CD4-positive, alpha-beta T cell (primary cell): Measurements from ENCODE around the gene CD300LF. TPM values are rescaled to one million over a fixed set of nuclear protein-coding genes. Genes with fewer than 3 reads are reported as not detected.

Experiments
- ATAC-seq: fragments of 200-7000 bp; cut with Tn5 transposase; one replicate; pipeline ENCODE4 v1.10.0; 2022; ENCODE audit warnings: mild to moderate bottlenecking; ENCODE audit not compliant: poor library complexity
- CTCF ChIA-PET: fragments of 350-600 bp; sonication (Branson Sonifier 250); formaldehyde crosslinking; loops from one replicate; lab custom pipeline; 2021; ENCODE audit warnings: antibody characterized with exemption, inconsistent platforms; lab: Charles Lee
- POLR2A ChIA-PET: fragments of 350-600 bp; sonication (Branson Sonifier 250); formaldehyde crosslinking; loops from one replicate; lab custom pipeline; 2021; ENCODE audit warnings: antibody characterized with exemption, inconsistent platforms; lab: Charles Lee
- DNase-seq, 14 experiments: peaks; one replicate each; pipeline ENCODE4 v3.0.0-alpha.2; 2013 to 2020; ENCODE audit warnings: mixed read lengths in 2 of 14
- H3K27ac ChIP-seq, 2 donors: one replicate each; pipeline versions ENCODE4 v1.5.1 to v1.7.0; 2013; ENCODE audit warnings: low read length in 2 of 2, low read depth in 1 of 2, mild to moderate bottlenecking in 1 of 2
- H3K27me3 ChIP-seq, 2 experiments: 1 replicate in 1 of 2; 2 replicates in 1 of 2; pipeline versions ENCODE4 v1.6.1 to v1.7.0; 2013; ENCODE audit warnings: low read length in 2 of 2, control low read depth in 1 of 2, mild to moderate bottlenecking in 1 of 2, moderate library complexity in 1 of 2; ENCODE audit not compliant: insufficient read depth in 2 of 2, control insufficient read depth in 1 of 2
- H3K36me3 ChIP-seq: one replicate; pipeline ENCODE4 v1.6.1; 2013; ENCODE audit warnings: low read length, control low read depth; ENCODE audit not compliant: insufficient read depth
- H3K4me1 ChIP-seq: one replicate; pipeline ENCODE4 v1.6.1; 2013; ENCODE audit warnings: low read length, control low read depth; ENCODE audit not compliant: insufficient read depth
- H3K4me3 ChIP-seq: one replicate; pipeline ENCODE4 v1.5.1; 2013; ENCODE audit warnings: mild to moderate bottlenecking, low read length, moderate library complexity
- H3K9me3 ChIP-seq, 2 experiments: 1 replicate in 1 of 2; 2 replicates in 1 of 2; pipeline versions ENCODE4 v1.6.1 to v1.7.0; 2013; ENCODE audit warnings: low read length in 2 of 2, mild to moderate bottlenecking in 2 of 2, control low read depth in 1 of 2, moderate library complexity in 1 of 2; ENCODE audit not compliant: control insufficient read depth in 1 of 2, insufficient read depth in 1 of 2
- H3K27ac Mint-ChIP-seq: one replicate; pipeline ENCODE4 v1.8.0; 2020; ENCODE audit warnings: mixed read lengths
- H3K27me3 Mint-ChIP-seq: one replicate; pipeline ENCODE4 v1.8.0; 2021; ENCODE audit warnings: mixed read lengths
- H3K36me3 Mint-ChIP-seq: one replicate; pipeline ENCODE4 v1.8.0; 2021; ENCODE audit warnings: low read depth, mixed read lengths
- H3K4me1 Mint-ChIP-seq: one replicate; pipeline ENCODE4 v1.8.0; 2021; ENCODE audit warnings: low read depth, mixed read lengths
- H3K4me3 Mint-ChIP-seq: one replicate; pipeline ENCODE4 v1.8.0; 2020; ENCODE audit warnings: mild to moderate bottlenecking, mixed read lengths
- H3K9me3 Mint-ChIP-seq: one replicate; pipeline ENCODE4 v1.8.0; 2020; ENCODE audit warnings: mixed read lengths
- intact Hi-C, 2 experiments: fragments of 100-400 bp; cut with DNase I in 1 of 2; cut with micrococcal nuclease in 1 of 2; formaldehyde crosslinking; loops; one replicate each; pipeline versions ENCODE4 v1.15.1 to v1.9.0; 2023 to 2025; cut with DNase I, micrococcal nuclease
- total RNA-seq, 174 experiments: library from RNA in 2 of 174; stranded (reverse) in 2 of 174; gene quantifications; one replicate each; pipeline ENCODE4 v1.2.3 and lab custom pipeline; 2021 to 2026
- TF ChIP-seq, protein P1 (sequence below): fragments of 200-600 bp; IDR thresholded peaks from one replicate; pipeline ENCODE4 v1.8.0; 2022; ENCODE audit warnings: antibody characterized with exemption, mild to moderate bottlenecking

Gene CD300LF
- total RNA-seq, 2 experiments from 2014 or later = 0.39 to 1.0 TPM

DNA sequence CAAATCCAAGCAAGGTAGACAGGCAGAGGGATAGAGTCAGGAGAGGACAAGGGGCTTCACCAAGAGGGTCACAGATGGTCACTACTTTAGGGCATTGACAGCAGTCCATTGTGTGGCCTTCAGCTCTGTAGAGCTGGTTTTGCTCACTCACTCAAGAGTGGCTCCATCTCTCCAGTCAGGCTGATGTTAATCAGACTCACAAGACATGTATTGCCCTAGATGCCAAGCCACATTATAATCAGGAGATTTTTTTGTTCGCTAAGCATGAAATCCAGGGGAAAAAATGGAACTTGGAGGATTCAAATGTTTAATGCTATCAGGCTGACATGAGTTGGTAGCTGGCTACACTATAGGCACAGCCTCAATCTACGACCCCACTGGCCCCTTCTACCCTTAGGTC lies 32.5 kb downstream of the CD300LF start:
- H3K36me3 Mint-ChIP-seq = no peaks in the 10 kb centered on the region
- no peaks in the 10 kb centered on the region for H3K9me3 Mint-ChIP-seq

DNA sequence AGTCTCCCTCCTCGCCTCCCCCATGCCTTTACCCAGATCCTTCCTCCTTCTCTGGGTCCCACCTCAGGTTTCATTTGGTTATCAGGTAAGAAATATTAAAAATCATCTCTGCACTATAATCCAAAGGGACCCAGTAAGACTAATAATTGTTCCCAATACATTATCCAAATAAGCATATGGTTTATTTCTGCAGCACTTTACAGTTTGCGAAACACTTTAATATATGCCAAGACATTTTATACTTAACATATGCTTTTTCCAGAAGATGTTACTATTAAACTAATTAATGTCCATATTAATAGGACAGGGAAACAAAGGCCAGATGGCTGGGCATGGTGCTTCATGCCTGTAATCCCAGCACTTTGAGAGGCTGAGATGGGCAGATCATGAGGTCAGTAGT lies 33.3 kb downstream of the CD300LF start:
- peaks cover 31% of the 10 kb centered on the region for H3K27me3 Mint-ChIP-seq
- ChIA-PET CTCF (no interaction called here), POLR2A (interaction anchor here (0.9 to 3.0 kb wide), 2 partner anchors 59 to 95 kb away, joined by 7 to 11 read pairs; no protein-coding TSS in a partner anchor)
- TF ChIP-seq, protein P1, sequence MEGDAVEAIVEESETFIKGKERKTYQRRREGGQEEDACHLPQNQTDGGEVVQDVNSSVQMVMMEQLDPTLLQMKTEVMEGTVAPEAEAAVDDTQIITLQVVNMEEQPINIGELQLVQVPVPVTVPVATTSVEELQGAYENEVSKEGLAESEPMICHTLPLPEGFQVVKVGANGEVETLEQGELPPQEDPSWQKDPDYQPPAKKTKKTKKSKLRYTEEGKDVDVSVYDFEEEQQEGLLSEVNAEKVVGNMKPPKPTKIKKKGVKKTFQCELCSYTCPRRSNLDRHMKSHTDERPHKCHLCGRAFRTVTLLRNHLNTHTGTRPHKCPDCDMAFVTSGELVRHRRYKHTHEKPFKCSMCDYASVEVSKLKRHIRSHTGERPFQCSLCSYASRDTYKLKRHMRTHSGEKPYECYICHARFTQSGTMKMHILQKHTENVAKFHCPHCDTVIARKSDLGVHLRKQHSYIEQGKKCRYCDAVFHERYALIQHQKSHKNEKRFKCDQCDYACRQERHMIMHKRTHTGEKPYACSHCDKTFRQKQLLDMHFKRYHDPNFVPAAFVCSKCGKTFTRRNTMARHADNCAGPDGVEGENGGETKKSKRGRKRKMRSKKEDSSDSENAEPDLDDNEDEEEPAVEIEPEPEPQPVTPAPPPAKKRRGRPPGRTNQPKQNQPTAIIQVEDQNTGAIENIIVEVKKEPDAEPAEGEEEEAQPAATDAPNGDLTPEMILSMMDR = no peak
- Histone ChIP-seq H3K9me3 (no peaks in the 10 kb centered on the region), H3K36me3 (no peaks in the 10 kb centered on the region), H3K27ac (no peak overlapping the region), H3K4me3 (no peak overlapping the region), H3K27me3 (peaks cover 0 to 2% of the 10 kb centered on the region in 2 experiments), H3K4me1 (peaks cover 15% of the 10 kb centered on the region)
- peaks cover 23% of the 10 kb centered on the region for H3K4me1 Mint-ChIP-seq
- no peaks in the 10 kb centered on the region for H3K9me3 Mint-ChIP-seq
- intact Hi-C loops = no loop called here
- H3K4me3 Mint-ChIP-seq = no peak overlapping the region
- ATAC-seq = no peak
- DNase-seq = no peak
- H3K27ac Mint-ChIP-seq = no peak overlapping the region
- H3K36me3 Mint-ChIP-seq = no peaks in the 10 kb centered on the region

More for the DNA sequence above, 32.5 kb downstream of the CD300LF start:
- peaks cover 23% of the 10 kb centered on the region for H3K4me1 Mint-ChIP-seq
- no peak for DNase-seq
- H3K27me3 Mint-ChIP-seq = peaks cover 25% of the 10 kb centered on the region
- ChIA-PET CTCF (no interaction called here), POLR2A (no interaction called here)
- H3K4me3 Mint-ChIP-seq = no peak overlapping the region
- Histone ChIP-seq H3K27me3 (peaks cover 0 to 2% of the 10 kb centered on the region in 2 experiments), H3K4me3 (no peak overlapping the region), H3K27ac (no peak overlapping the region), H3K4me1 (peaks cover 15% of the 10 kb centered on the region), H3K36me3 (no peaks in the 10 kb centered on the region), H3K9me3 (no peaks in the 10 kb centered on the region)
- intact Hi-C loops = no loop called here
- H3K27ac Mint-ChIP-seq = no peak overlapping the region
- TF ChIP-seq, protein P1 = no peak
- ATAC-seq = no peak

DNA sequence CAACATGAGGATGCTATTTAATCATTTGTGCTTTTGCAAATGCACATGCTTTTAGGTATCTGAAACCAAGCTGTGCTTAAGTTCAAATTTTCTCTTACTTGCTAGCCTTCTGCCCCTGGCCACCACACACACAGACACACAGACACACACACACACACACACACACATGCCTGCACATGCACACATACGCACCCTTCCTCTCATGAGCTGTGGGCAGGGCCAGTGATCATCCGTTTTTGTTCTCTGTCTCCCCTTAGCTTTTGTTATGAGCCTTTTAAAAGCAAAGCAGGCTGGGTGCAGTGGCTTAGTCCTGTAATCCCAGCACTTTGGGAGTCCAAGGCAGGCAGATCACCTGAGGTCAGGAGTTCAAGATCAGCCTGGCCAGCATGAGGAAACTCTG lies 34.2 kb downstream of the CD300LF start:
- H3K4me3 Mint-ChIP-seq = no peak overlapping the region

More for the DNA sequence above, 34.2 kb downstream of the CD300LF start:
- Mint-ChIP-seq H3K9me3 (no peaks in the 10 kb centered on the region), H3K4me1 (peaks cover 23% of the 10 kb centered on the region), H3K27me3 (peaks cover 33% of the 10 kb centered on the region), H3K27ac (peak overlapping the region; percentile 6), H3K36me3 (no peaks in the 10 kb centered on the region)
- peak in 1 of 14 experiments; percentile 23 for DNase-seq
- H3K27me3 ChIP-seq = peaks cover 2 to 4% of the 10 kb centered on the region in 2 experiments
- H3K36me3 ChIP-seq = no peaks in the 10 kb centered on the region
- TF ChIP-seq, protein P1 = no peak
- intact Hi-C loops = no loop called here
- ATAC-seq = no peak
- ChIA-PET CTCF (interaction anchor here (1.0 kb wide), 2 partner anchors 21 to 184 kb away, joined by 3 to 4 read pairs; no protein-coding TSS in a partner anchor), POLR2A (interaction anchor here (0.6 to 3.0 kb wide), 4 partner anchors 57 to 184 kb away, joined by 3 to 11 read pairs (median 8); no protein-coding TSS in a partner anchor)
- no peaks in the 10 kb centered on the region for H3K9me3 ChIP-seq
- no peak overlapping the region for H3K27ac ChIP-seq
- no peak overlapping the region for H3K4me3 ChIP-seq
- peaks cover 15% of the 10 kb centered on the region for H3K4me1 ChIP-seq
